SK-N-SH treated with all-trans-retinoic acid at 6 μM for 48 hours (cell line): ENCODE measurements around the gene HBS1L.

ENCODE experiments used
- CSDC2 ChIP-seq: fragments of 250-450 bp; sonication (Bioruptor Pico); IDR thresholded peaks from 2 replicates; pipeline ENCODE4 v1.5.0; 2020; ENCODE audit warnings: mild to moderate bottlenecking, moderate library complexity
- SNAI2 ChIP-seq: fragments of 250-450 bp; sonication (Bioruptor Pico); IDR thresholded peaks from 2 replicates; pipeline ENCODE4 v1.5.0; 2020; ENCODE audit warnings: mild to moderate bottlenecking, moderate library complexity

GRCh38 chr6:135060076-135060475, 5.5 kb upstream of the HBS1L start:
- no peak for TF ChIP-seq CSDC2
- TF ChIP-seq SNAI2 (CRISPR knock-in tag) = no peak
